WTC11 (cell line): ENCODE results near the gene PRR7.

ENCODE experiments used
- CTCF ChIP-seq: fragments of 200-600 bp; IDR thresholded peaks from 2 replicates; pipeline ENCODE4 v1.8.0; 2022; ENCODE audit warnings: antibody characterized with exemption
- ZNF532 ChIP-seq: fragments of 250-450 bp; sonication (Bioruptor Pico); IDR thresholded peaks from 2 replicates; pipeline ENCODE4 v1.9.0; 2021; ENCODE audit warnings: mild to moderate bottlenecking, borderline replicate concordance

GRCh38 chr5:177478711-177479646 lies 32.4 kb downstream of the PRR7 start:
- TF ChIP-seq CTCF (no peak), ZNF532 (no peak)
